Ectodermal cell (in vitro differentiated cells): ENCODE data around the gene RPUSD1.

Experiments used
- H3K27ac ChIP-seq: 2 replicates; pipeline ENCODE4 v1.7.0; 2013; ENCODE audit warnings: mild to moderate bottlenecking, low read depth, low read length; ENCODE audit not compliant: insufficient read depth, poor library complexity, severe bottlenecking
- H3K27me3 ChIP-seq: 2 replicates; pipeline ENCODE4 v1.7.0; 2013; ENCODE audit warnings: mild to moderate bottlenecking, low read length; ENCODE audit not compliant: insufficient read depth, control insufficient read depth, poor library complexity, severe bottlenecking
- H3K36me3 ChIP-seq: one replicate; pipeline ENCODE4 v1.7.0; 2013; ENCODE audit warnings: low read length; ENCODE audit not compliant: control insufficient read depth, insufficient read depth
- H3K4me1 ChIP-seq: one replicate; pipeline ENCODE4 v1.7.0; 2013; ENCODE audit warnings: low read length; ENCODE audit not compliant: control insufficient read depth, insufficient read depth
- H3K4me3 ChIP-seq: 2 replicates; pipeline ENCODE4 v1.7.0; 2013; ENCODE audit warnings: low read depth, low read length, control low read depth; ENCODE audit not compliant: insufficient read depth
- H3K9me3 ChIP-seq: 2 replicates; pipeline ENCODE4 v1.7.0; 2013; ENCODE audit warnings: mild to moderate bottlenecking, low read length, moderate library complexity; ENCODE audit not compliant: control insufficient read depth
- WGBS, 2 experiments: methylation state at CpG; one replicate each; pipeline ENCODE4 v1.1.7; 2013; ENCODE audit warnings: missing lambda C conversion rate in 2 of 2; 5-methylcytosine and 5-hydroxymethylcytosine counted together

Gene RPUSD1

DNA sequence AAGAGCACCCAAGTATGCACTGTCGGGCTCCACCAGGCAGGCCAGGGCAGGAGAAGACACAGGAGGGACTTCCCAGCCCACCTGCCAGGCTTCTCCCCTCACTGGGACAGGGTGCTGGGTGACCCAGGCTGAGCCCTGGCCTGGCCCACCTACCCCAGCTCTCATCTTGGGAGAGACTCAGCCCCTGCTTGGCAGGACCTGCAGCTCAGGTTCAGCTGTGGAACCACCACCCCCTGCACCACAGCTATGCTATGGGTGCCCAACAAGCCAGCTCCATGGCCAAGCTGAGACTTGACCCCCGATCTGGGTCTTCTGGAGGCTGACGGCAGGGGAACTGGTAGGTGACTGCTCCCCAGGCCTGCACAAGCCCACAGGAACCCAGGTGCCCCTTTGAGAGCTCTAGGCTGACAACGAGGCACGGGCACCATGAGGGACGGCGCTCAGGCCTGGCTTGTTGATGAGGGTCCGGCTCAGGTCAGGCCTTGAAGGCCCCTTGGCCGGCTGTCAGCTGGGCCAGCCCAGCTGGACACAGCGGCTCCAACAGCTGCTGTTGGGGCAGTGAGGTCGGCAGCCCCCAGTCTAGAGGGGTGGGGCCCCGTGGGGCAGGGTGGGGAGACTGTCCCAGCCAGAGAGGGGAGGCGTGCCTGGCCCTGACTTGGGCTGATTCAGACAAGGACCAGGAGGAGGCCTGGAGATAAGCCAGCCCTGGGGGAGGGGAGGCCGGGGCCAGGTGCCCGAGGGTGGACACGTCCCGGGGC lies 4.6 kb downstream of the RPUSD1 start:
- Histone ChIP-seq H3K4me3 (no peak overlapping the region), H3K9me3 (no peaks in the 10 kb centered on the region), H3K4me1 (peaks cover 3% of the 10 kb centered on the region), H3K27ac (no peak overlapping the region), H3K27me3 (peaks cover 6% of the 10 kb centered on the region), H3K36me3 (peaks cover 5% of the 10 kb centered on the region)
- 89% methylated on average over 17 of the region's 17 CpGs for WGBS, 2 experiments

DNA sequence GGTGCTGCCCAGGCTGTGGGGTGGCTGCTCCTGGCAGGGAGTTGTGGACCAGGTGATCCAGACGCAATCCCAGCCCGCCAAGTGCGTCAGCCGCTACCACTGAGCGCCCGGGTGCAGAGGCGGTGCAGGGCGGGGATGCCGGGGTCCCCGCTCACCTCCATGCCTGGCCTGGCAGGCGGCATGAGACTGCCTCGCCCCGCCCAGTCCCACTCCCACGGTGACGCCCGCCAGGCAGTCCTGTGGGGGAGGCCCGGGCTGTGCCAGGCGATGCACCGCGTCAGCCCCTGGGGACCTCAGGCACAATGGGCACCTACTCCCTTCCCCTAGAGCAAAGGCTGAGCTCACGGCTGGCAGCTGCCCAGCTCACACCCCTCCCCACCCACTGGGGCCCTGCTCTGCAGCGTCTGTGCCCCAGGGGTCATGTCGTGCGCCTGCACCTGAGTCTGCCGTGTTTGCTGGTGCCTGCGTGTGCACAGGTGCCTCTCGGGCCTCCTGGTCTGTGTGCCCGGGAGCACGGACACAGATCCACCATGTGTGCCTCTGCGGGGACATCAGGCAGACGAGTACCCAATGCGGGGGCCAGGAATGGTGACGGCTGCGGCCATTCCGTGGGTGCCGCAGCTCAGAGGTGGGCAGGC lies 5.3 kb downstream of the RPUSD1 start:
- no peaks in the 10 kb centered on the region for H3K9me3 ChIP-seq
- H3K4me3 ChIP-seq = no peak overlapping the region
- H3K36me3 ChIP-seq = peaks cover 5% of the 10 kb centered on the region
- peaks cover 3% of the 10 kb centered on the region for H3K4me1 ChIP-seq
- no peak overlapping the region for H3K27ac ChIP-seq
- WGBS, 2 experiments = 89 to 92% methylated on average over 36 of the region's 36 CpGs
- H3K27me3 ChIP-seq = peaks cover 9% of the 10 kb centered on the region

DNA sequence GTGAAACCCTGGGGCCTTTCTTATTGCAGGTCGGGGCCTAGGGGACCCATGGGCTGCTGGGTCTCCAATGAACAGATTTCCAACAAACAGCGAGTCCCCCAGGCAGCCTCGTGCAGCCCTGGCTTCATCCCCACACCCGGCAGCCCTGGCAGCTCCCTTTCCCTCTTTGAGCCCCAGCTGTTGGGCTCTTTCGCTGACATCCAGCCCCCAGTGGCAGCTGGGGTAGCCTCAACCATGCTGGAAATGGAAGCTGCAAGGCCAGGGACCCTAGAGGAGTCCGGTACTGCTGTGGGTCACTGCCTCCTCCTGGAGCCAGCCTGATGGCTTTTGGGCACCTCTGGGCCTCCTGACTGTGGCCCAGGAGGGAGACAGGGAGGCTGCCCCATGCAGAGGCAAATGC lies 5.9 kb downstream of the RPUSD1 start:
- Histone ChIP-seq H3K27ac (no peak overlapping the region), H3K27me3 (peaks cover 9% of the 10 kb centered on the region), H3K4me3 (no peak overlapping the region), H3K4me1 (no peaks in the 10 kb centered on the region), H3K36me3 (peaks cover 5% of the 10 kb centered on the region), H3K9me3 (no peaks in the 10 kb centered on the region)
- WGBS, 2 experiments = 76% methylated on average over 6 of the region's 6 CpGs

DNA sequence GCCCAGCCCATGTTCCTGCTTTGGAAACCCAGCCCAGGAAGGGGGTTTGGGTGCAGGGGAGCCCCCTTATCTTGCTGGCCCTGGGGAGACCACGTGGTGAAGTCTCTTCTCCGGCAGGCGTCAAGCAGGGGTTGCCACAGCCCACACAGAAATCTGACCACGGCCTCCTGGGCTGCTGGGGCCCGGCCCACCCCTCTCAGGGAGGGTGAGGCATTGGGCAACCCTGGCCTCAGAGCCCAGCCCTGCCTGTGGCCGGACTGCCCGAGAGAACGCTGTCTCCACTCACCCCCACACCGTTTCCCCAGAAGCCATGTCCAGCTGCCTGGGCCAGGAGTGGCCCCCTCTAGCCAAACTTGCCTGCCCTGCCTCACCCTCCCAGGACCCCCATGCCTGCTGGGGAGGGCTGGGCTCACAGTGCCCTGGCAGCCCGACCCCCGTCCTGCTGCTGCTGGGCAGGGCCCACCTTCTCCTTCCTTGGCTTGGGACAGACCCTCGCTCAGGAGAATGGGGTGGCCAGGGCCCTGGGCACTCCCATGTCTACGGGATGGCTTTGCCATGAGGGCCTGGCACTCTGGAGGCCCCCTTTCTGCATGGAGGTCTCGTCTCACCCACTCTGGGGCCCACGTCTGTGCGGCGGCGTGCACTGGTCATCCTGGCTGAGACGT lies 6.7 kb downstream of the RPUSD1 start:
- Histone ChIP-seq H3K4me1 (no peaks in the 10 kb centered on the region), H3K9me3 (no peaks in the 10 kb centered on the region), H3K36me3 (peaks cover 5% of the 10 kb centered on the region), H3K27me3 (peaks cover 9% of the 10 kb centered on the region), H3K4me3 (no peak overlapping the region), H3K27ac (no peak overlapping the region)
- 86% methylated on average over 19 of the region's 19 CpGs for WGBS, 2 experiments

DNA sequence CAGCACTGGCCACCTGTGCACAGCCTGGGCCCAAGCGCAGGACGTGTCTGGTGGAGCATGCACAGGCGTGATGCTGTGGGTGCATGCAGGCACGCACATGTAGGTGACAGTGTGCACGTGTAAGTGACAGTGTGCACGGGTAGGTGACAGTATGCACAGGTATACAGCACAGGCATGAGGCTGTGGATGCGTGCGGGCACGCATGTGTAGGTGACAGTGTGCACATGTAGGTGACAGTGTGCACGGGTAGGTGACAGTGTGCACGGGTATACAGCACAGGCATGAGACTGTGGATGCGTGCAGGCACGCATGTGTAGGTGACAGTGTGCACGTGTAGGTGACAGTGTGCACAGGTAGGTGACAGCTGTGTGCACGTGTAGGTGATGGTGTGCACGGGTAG lies 7.9 kb downstream of the RPUSD1 start:
- WGBS, 2 experiments = 90 to 92% methylated on average over 16 of the region's 16 CpGs
- peaks cover 9% of the 10 kb centered on the region for H3K27me3 ChIP-seq
- no peaks in the 10 kb centered on the region for H3K36me3 ChIP-seq
- H3K9me3 ChIP-seq = no peaks in the 10 kb centered on the region
- H3K4me3 ChIP-seq = no peak overlapping the region
- no peaks in the 10 kb centered on the region for H3K4me1 ChIP-seq
- H3K27ac ChIP-seq = no peak overlapping the region

DNA sequence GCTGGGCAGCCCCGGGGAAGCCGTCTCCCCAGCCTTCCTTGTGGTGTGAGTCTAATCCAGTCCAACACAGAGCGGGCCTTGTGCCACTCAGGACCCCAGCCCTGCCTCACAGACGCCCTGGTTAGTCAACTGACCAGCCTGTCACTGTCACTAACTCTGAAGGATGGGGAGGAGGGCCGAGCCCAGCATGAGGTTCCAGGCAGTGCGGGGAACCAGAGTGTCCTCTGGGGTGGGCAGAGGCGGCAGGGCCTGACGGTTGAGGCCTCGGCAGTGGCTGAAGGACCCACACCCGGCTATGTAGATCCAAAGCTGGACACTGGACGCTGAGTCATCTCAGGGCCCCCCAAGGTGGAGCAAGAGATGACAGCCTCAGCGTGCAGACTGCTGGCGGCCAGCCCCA lies 8.6 kb downstream of the RPUSD1 start:
- no peaks in the 10 kb centered on the region for H3K9me3 ChIP-seq
- peaks cover 9% of the 10 kb centered on the region for H3K27me3 ChIP-seq
- H3K36me3 ChIP-seq = no peaks in the 10 kb centered on the region
- H3K27ac ChIP-seq = no peak overlapping the region
- 79 to 81% methylated on average over 13 of the region's 13 CpGs for WGBS, 2 experiments
- H3K4me1 ChIP-seq = no peaks in the 10 kb centered on the region
- H3K4me3 ChIP-seq = no peak overlapping the region

DNA sequence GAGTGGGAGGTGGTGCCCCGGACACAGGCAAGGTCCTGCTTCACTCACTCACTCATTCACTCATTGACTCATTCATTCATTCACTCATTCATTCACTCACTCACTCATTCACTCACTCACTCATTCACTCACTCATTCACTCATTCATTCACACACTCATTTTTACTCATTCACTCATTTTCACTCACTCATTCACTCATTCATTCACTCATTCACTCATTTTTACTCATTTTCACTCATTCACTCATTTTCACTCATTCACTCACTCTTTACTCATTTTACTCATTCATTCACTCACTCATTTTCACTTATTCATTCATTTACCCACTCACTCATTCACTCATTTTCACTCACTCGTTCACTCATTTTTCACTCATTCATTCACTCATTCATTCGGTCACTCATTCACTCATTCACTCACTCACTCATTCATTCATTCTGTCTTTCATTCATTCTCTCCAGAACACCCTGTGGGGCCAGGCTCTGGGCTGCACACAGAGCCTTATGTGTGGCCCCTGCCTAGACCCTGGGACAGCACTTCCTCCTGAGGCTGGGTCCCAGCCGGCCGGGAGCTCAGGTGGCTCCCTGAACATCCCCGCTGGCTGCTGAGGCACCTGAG lies 9.2 kb downstream of the RPUSD1 start:
- 88 to 91% methylated on average over 6 of the region's 6 CpGs for WGBS, 2 experiments

DNA sequence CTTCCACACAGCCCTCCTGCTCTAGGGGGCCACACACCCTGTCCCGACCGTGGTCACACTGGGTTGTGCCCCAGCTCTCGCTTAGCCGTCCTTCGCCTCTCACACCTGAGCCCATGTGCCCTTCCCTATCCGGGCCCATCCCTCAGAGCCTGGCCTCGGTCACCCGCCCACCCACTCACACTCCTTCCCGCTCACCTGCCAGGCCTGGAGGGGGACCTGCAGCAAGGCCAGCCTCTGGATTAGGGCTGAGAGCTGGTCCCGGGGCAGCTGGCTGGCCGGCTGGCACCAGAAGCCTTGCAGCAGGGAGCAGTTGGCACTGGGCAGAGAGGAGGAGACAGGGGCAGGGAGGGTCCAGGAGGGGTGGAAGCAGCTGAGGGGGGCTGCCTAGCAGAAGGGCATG lies 9.7 kb downstream of the RPUSD1 start:
- H3K36me3 ChIP-seq = no peaks in the 10 kb centered on the region
- no peak overlapping the region for H3K27ac ChIP-seq
- WGBS, 2 experiments = 86 to 88% methylated on average over 11 of the region's 11 CpGs
- H3K4me3 ChIP-seq = no peak overlapping the region
- peaks cover 9% of the 10 kb centered on the region for H3K27me3 ChIP-seq
- no peaks in the 10 kb centered on the region for H3K9me3 ChIP-seq
- H3K4me1 ChIP-seq = no peaks in the 10 kb centered on the region

More for the DNA sequence above, 9.2 kb downstream of the RPUSD1 start:
- Histone ChIP-seq H3K27me3 (peaks cover 9% of the 10 kb centered on the region), H3K9me3 (no peaks in the 10 kb centered on the region), H3K27ac (no peak overlapping the region), H3K36me3 (no peaks in the 10 kb centered on the region), H3K4me3 (no peak overlapping the region), H3K4me1 (no peaks in the 10 kb centered on the region)

DNA sequence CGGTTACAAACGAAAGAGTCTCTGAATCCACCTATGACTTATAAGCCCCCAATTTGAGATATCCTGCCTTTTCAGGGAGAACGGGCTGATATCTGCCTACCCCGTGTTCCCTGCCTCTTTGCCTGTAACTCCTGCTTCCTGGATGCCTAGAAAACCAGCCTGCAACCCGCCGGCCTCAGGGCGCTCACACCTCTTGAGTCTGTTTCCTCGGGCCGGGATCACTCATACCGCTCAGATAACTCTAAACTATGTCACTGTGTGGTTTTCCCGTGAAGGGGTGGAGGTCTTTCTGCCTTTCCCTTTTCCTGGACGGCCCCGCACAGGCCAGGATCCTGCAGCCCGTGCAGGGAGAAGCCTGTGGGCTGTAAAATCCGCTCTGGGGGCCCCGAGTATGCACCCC lies 10.4 kb downstream of the RPUSD1 start:
- Histone ChIP-seq H3K4me1 (no peaks in the 10 kb centered on the region), H3K4me3 (no peak overlapping the region), H3K27me3 (peaks cover 9% of the 10 kb centered on the region), H3K9me3 (no peaks in the 10 kb centered on the region), H3K36me3 (no peaks in the 10 kb centered on the region), H3K27ac (no peak overlapping the region)
- 69 to 75% methylated on average over 16 of the region's 16 CpGs for WGBS, 2 experiments

DNA sequence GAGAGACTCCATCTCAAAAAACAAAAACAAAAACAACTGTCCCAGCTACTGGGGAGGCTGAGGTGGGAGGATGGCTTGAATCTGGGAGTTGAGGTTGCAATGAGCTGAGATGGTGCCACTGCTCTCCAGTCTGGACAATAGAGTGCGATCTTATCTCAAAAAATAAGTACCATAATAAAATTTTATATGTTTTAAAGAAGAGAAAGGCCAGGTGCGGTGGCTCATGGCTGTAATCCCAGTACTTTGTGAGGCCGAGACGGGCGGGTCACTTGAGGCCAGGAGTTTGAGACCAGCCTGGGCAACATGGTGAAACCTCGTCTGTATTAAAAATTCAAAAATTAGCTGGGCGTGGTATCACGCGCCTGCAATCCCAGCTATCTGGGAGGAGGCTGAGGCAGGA lies 11.4 kb downstream of the RPUSD1 start:
- 90 to 94% methylated on average over 9 of the region's 9 CpGs for WGBS, 2 experiments
- Histone ChIP-seq H3K27me3 (peaks cover 9% of the 10 kb centered on the region), H3K36me3 (no peaks in the 10 kb centered on the region)

More for the DNA sequence above, 11.4 kb downstream of the RPUSD1 start:
- H3K4me3 ChIP-seq = no peak overlapping the region
- no peak overlapping the region for H3K27ac ChIP-seq
- no peaks in the 10 kb centered on the region for H3K4me1 ChIP-seq
- no peaks in the 10 kb centered on the region for H3K9me3 ChIP-seq
